IPS DF 6.9 (cell line): ENCODE data around the gene ZYG11A.

Experiments used
- DNase-seq: peaks from one replicate; pipeline ENCODE4 v3.0.0-alpha.2; 2013; ENCODE audit warnings: low read depth, low spot score
- H3K27ac ChIP-seq: one replicate; pipeline ENCODE4 v1.5.1; 2013; ENCODE audit warnings: low read length, control low read depth
- H3K27me3 ChIP-seq: 2 replicates; pipeline ENCODE4 v1.6.1; 2013; ENCODE audit warnings: mild to moderate bottlenecking, low read length; ENCODE audit not compliant: control insufficient read depth, insufficient read depth
- H3K36me3 ChIP-seq: 2 replicates; pipeline ENCODE4 v1.6.1; 2013; ENCODE audit warnings: low read length; ENCODE audit not compliant: control insufficient read depth, insufficient read depth
- H3K4me1 ChIP-seq: 2 replicates; pipeline ENCODE4 v1.6.1; 2013; ENCODE audit warnings: low read length; ENCODE audit not compliant: control insufficient read depth, insufficient read depth
- H3K4me3 ChIP-seq: 2 replicates; pipeline ENCODE4 v1.5.1; 2013; ENCODE audit warnings: mild to moderate bottlenecking, low read length
- H3K9me3 ChIP-seq: 2 replicates; pipeline ENCODE4 v1.6.1; 2013; ENCODE audit warnings: low read length, inconsistent platforms; ENCODE audit not compliant: control insufficient read depth, insufficient read depth
- WGBS: extraction: QIAGEN DNeasy Blood & Tissue Kit; methylation state at CpG from one replicate; pipeline ENCODE4 v1.1.7; 2013; ENCODE audit warnings: mixed read lengths, missing lambda C conversion rate; ENCODE audit not compliant: insufficient read length, insufficient coverage; 5-methylcytosine and 5-hydroxymethylcytosine counted together

The ZYG11A gene

DNA sequence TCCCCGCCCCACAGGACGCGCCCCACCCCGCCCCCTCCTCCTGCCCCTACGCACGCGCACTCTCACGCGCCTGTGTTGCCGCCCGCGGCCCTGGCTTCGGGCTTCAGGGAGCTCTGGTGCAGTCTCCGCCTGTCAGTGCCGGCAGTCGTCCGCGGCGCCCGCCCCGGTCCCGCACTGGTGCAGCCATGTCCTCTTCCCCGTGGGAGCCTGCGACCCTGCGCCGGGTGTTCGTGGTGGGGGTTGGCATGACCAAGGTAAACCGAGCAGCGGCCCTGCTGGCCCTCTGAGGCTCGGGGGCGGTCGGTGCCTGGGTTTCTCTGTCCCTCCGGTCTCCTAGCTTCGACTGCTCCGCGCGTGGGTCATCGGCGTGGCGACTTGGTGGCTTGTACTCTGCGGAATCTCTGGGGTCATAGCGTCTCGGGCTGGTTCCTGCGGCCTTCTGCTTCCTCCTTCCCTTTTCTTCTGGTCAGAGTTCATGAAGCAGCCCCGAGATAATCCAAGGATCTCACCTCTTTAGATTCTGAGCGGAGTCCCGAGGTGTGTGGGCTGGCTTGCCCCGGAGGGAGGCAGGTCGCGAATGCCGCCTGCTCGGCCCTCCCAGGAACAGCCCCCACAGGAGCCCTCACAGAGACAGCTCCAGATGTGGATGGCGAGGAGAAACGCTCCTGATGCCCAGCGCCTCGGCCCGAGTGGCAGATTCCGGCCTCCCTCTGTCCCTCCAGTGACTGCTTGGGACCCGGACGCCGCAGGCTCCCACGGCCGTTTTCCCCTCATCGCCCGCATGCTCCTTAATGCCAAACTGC is 84.9 kb downstream of the ZYG11A start, which contains the start of gene SCP2:
TSS of gene SCP2 (plus strand) at position 65 of the 803 bp plus-strand sequence. CDS start at position 186, 121 bp downstream.
- no peaks in the 10 kb centered on the region for H3K4me1 ChIP-seq
- no CpG with 5 or more reads among the region's 65 CpGs for WGBS
- H3K27ac ChIP-seq: no peak within 1 kb of the TSS
- no peaks in the 10 kb centered on the region for H3K9me3 ChIP-seq
- DNase-seq: no peak
- no peaks in the 10 kb centered on the region for H3K36me3 ChIP-seq
- peak within 1 kb of the TSS; percentile 59 for H3K4me3 ChIP-seq
- H3K27me3 ChIP-seq: peaks cover 16% of the 10 kb centered on the region

GRCh38 chr1:52928015-52928404 is 85.5 kb downstream of the ZYG11A start:
- no CpG with 5 or more reads among the region's 15 CpGs for WGBS
- peaks cover 16% of the 10 kb centered on the region for H3K27me3 ChIP-seq
- DNase-seq: no peak
- H3K27ac ChIP-seq: no peak overlapping the region
- H3K9me3 ChIP-seq: no peaks in the 10 kb centered on the region
- H3K4me3 ChIP-seq: peak overlapping the region; percentile 59; the same call in 1 of the 2 replicates
- no peaks in the 10 kb centered on the region for H3K4me1 ChIP-seq
- H3K36me3 ChIP-seq: no peaks in the 10 kb centered on the region

GRCh38 chr1:52929019-52929418 is 86.5 kb downstream of the ZYG11A start:
- no peak overlapping the region for H3K4me3 ChIP-seq
- no peak overlapping the region for H3K27ac ChIP-seq
- peaks cover 16% of the 10 kb centered on the region for H3K27me3 ChIP-seq
- no peaks in the 10 kb centered on the region for H3K4me1 ChIP-seq
- no peaks in the 10 kb centered on the region for H3K9me3 ChIP-seq
- WGBS: no CpG with 5 or more reads among the region's 4 CpGs
- no peak for DNase-seq
- no peaks in the 10 kb centered on the region for H3K36me3 ChIP-seq

- H3K4me1 ChIP-seq: no peaks in the 10 kb centered on the region
- WGBS: no CpG with 5 or more reads among the region's 3 CpGs
- no peak overlapping the region for H3K4me3 ChIP-seq
- H3K9me3 ChIP-seq: no peaks in the 10 kb centered on the region
- no peak for DNase-seq
- H3K27ac ChIP-seq: no peak overlapping the region
- no peaks in the 10 kb centered on the region for H3K27me3 ChIP-seq
- no peaks in the 10 kb centered on the region for H3K36me3 ChIP-seq
Observed at GRCh38 chr1:52937433-52938182, 95.0 kb downstream of the ZYG11A start.

- H3K36me3 ChIP-seq: no peaks in the 10 kb centered on the region
- no peak overlapping the region for H3K27ac ChIP-seq
- H3K27me3 ChIP-seq: no peaks in the 10 kb centered on the region
- no CpG with 5 or more reads among the region's 1 CpG for WGBS
- no peaks in the 10 kb centered on the region for H3K9me3 ChIP-seq
- DNase-seq: no peak
- H3K4me3 ChIP-seq: no peak overlapping the region
- H3K4me1 ChIP-seq: no peaks in the 10 kb centered on the region
Observed at GRCh38 chr1:52938183-52938451, 95.6 kb downstream of the ZYG11A start.

DNA sequence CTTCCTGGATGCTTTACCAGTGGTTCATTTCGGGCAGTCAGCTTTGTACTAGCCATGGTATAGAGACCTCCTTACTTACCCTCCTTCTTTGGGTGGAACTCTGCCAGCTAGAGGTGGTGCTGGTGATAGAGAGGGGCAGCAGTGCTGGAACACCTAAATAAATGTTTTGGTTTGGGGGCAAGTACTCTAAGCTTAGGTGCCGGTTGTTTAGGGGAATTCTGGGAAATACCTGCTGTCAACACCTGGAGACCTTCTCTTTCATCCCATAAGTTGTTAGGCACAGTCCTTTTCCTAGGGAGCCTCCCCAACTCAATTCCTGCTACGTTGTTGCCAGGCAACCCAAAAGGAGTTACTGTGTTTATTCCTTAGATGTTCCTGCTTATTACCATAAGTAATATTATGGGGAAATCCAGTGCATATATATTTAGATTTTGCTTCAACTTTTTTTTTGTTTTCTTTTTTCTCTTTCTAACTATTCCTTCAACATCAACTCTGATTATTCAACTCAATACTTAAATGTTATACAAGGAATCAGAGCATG is 101.4 kb downstream of the ZYG11A start:
- WGBS: no CpG with 5 or more reads among the region's 3 CpGs
- H3K36me3 ChIP-seq: no peaks in the 10 kb centered on the region
- H3K9me3 ChIP-seq: no peaks in the 10 kb centered on the region
- no peaks in the 10 kb centered on the region; the same call in 1 of the 2 replicates for H3K4me1 ChIP-seq
- DNase-seq: no peak
- no peak overlapping the region for H3K27ac ChIP-seq
- H3K4me3 ChIP-seq: no peak overlapping the region
- H3K27me3 ChIP-seq: no peaks in the 10 kb centered on the region

DNA sequence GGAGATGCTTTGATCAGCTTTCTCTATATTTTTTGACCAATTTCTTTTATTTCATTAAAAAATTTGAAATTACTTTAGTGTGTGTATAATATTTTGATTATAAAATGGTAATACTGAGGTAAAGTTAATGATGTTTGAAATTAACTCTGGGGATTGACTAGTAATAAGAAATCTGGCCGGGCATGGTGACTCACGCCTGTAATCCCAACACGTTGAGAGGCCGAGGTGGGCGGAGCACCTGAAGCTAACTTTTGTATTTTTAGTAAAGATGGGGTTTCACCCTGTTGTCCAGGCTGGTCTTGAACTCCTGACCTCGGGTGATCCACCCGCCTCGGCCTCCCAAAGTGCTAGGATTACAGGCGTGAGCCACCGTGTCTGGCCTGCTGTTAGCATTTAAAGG is 102.0 kb downstream of the ZYG11A start:
- no peaks in the 10 kb centered on the region for H3K36me3 ChIP-seq
- H3K27me3 ChIP-seq: no peaks in the 10 kb centered on the region
- WGBS: no CpG with 5 or more reads among the region's 10 CpGs
- H3K9me3 ChIP-seq: no peaks in the 10 kb centered on the region
- no peak for DNase-seq
- no peaks in the 10 kb centered on the region; the same call in 1 of the 2 replicates for H3K4me1 ChIP-seq
- H3K27ac ChIP-seq: no peak overlapping the region
- H3K4me3 ChIP-seq: no peak overlapping the region
